NOMO-1 (cell line): Measurements from ENCODE around the gene TREML1.
"Not testable (repeated sequence)": the region's sequence is repeated elsewhere in the genome, so short reads cannot be mapped to it uniquely, and the experiment has no call there.

Source experiments
- DNase-seq, 2 experiments: peaks; one replicate each; lab custom pipeline; 2025; ENCODE audit not compliant: unreplicated experiment in 2 of 2; lab: John Stamatoyannopoulos, UW

TREML1 gene

DNA sequence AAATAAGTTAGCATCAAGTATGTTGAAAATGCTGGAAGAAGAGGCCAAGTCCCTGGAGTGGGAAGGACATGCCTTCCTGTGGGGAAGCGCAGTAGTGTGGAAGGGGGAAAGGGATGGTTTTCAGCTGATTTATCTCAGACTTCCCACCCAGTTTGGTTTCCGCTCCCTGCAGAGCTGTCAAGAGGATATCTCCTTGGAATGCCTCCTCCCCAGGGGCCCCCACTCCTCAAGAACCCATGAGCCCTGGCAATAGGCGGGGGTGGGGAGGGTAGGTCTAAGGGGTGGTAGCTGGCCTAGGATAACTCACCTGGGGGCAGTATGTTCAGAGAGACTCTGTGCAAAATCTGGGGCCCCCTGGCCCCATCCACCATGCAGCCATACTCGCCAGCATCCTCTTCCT is 696 bp downstream of the TREML1 start:
- no peak for DNase-seq

DNA sequence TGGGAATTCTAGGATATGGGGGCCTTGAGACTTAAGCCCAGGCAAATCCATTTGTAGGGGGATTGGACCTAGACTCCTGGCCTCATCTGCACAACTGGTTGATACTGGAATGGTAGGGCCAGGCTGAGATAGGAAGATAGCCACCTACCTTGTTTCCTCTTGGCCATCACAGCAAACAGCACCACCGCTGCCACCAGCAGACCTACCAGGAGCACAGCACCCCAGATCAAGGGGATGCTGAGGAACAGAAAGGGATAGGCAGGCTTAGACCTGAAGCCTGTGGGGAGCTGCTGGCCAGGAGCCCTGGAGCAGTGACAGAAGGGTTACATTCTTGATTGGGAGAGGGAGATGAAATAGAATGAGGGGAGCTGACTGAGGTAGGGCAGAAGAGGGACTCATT is 3.5 kb downstream of the TREML1 start:
- DNase-seq = no peak

DNA sequence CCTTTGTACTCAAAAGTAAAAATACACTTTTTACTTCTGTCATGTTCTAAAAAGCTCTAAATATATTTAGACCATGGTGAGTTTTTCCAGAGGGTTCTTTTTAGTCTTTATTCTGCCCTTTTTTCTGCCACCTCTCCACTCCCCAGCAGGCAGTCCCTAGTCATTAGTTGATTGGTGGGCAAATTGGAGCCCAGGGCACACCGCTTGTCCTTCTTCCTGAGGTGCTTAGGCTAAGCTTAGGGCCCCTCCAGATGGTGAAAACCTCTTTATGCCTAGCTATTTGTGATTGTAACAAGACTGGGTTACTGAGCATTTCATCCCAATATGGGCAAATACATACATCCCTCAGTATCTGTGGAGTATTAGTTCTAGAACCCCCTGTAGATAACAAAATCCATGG is 6.2 kb downstream of the TREML1 start:
- DNase-seq = no peak

DNA sequence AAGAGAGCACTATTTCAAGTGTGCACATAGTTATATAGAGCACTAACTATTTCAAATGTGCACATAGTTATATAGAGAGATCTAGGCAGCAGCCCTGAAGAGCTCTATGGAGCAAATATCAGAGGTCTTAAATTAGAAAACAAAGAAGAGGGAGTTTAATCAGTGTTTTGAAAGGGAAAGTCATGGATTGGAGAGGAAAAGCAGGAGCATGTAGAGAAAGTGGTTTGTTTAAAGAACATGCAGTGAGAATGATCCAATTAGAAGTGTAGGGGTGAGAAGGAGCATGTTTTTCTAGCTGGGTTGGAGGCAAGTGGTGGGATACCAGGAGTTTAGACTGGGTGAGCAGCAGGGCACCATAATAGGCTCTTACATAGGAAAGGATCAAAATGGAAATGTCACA is 17.2 kb downstream of the TREML1 start:
- DNase-seq = no peak

DNA sequence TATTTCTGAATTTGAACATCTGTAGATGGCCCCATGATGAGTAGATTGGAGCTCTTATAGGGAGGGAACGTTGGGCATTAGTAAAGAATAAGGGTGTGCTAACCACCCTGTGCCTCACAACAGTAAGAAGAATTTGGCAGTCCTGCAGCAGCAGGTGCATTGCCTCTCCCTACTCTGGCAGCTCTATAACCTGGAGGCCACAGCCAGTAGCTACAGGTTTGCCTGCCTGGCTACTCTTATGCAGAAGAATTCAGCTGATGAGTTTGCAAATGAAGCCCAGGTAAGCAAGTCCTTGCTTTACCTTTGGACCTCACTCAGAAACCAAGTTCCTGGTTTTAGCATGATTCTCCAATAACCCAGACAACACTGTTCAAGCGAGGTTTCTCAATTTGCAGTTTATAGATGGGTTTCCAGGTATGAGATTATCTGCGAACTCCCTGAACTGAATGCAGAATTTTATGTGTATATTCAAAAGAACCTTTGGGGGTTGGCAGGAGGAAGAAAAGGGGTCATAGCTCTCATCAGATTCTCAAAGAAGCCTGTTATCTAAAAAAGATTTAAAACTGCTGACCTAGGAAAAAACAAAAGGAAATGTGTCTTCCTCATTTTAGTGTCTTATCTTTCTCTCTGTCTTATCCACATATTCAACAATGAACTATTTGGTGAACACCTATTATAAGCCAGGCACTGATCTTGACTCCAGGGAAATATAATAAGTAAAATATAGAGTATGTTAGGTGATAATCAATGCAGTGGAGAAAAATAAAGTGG is 18.9 kb downstream of the TREML1 start:
- DNase-seq = no peak

DNA sequence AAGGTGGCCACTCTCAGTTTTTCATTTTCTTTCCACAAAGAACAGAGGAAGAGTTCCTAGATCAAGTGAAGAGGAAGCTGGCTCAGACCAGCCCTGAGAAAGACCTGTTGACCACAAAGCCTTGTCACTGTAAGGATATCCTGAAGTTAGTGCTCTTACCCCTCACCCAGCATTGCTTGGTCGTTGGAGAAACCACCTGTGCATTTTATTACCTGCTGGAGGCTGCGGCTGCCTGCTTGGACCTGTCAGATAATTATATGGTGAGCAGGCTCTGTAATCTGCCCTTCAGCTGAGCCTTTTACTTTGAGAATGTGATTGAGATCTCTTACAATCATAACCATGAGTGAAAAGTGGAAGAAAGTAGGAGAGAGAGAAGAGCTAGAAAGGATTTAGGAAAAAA is 21.9 kb downstream of the TREML1 start:
- no peak for DNase-seq

DNA sequence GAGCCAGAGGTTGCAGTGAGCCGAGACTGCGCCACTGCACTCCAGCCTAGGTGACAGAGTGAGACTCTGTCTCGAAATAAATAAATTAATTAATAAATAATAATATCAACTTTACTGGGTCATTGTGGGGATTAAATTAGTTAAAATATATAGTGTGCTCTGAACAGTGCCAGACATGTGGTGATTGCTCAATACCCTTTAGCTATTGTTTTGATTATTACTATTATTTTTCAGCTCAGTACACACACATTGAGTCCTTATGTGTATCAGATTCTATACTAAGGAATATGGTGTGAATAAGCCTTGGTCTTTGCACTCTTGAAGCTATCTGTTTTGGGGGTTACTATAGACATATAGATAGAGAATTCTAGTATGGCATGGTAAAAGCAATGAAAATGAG is 28.9 kb downstream of the TREML1 start:
- no peak for DNase-seq

- no peak for DNase-seq
Observed at GRCh38 chr6:41122918-41123317, 31.2 kb downstream of the TREML1 start.

DNA sequence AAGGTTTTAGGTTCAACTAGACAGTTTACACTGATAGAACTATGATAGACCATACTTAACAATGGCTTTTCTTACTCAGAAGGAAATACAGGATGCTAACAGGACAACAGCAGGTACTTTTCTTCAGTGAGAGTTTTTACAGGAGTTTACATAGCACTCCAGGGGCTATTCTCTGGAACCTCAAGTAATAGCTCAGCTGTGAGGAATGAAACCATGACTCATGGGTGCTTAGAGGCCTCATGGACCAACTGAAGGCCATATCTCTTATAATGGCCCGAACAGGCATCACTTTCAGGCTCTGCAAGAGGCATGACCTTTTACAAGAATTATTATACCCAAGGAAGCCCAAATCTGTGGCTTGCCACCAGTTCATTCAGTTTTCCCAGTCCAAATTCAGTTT is 31.8 kb downstream of the TREML1 start:
- DNase-seq = no peak

GRCh38 chr6:41120058-41120457 is 34.1 kb downstream of the TREML1 start:
- no peak for DNase-seq

GRCh38 chr6:41119508-41119907 is 34.6 kb downstream of the TREML1 start:
- no peak for DNase-seq

DNA sequence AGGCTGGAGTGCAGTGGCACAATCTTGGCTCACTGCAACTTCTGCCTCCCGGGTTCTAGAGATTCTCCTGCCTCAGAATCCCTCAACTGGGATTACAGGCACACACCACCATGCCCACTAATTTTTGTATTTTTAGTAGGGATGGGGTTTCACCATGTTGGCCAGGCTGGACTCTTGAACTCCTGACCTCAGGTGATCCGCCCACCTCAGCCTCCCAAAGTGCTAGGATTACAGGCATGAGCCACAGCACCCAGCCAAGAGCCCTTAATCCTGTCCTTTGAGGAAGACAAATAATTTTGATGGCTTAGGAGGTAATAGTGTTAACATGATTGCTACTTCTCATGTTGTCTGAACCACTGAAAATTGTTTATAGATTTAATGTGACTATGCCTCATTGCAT is 39.1 kb downstream of the TREML1 start:
- DNase-seq = not testable (repeated sequence)

DNA sequence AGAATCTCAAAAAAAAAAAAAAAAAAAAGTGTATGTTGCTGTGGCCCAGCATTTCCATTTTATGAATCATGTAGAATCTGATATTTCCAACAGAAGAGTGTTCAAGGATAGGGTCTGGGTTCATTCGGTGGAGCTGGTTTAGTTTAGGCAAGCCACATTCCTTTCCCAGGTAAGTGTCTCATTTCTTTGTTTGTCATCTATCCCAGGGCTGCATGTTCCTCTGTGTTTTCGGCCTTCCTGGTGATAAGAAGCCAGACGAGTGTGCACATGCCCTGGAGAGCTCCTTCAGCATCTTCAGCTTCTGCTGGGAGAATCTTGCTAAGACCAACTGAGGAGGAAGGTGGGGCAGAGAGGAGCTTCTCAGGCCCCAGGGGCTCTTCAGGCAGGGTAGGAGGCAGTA is 43.1 kb downstream of the TREML1 start:
- DNase-seq = no peak

GRCh38 chr6:41103847-41104246 is 50.3 kb downstream of the TREML1 start:
- no peak for DNase-seq

DNA sequence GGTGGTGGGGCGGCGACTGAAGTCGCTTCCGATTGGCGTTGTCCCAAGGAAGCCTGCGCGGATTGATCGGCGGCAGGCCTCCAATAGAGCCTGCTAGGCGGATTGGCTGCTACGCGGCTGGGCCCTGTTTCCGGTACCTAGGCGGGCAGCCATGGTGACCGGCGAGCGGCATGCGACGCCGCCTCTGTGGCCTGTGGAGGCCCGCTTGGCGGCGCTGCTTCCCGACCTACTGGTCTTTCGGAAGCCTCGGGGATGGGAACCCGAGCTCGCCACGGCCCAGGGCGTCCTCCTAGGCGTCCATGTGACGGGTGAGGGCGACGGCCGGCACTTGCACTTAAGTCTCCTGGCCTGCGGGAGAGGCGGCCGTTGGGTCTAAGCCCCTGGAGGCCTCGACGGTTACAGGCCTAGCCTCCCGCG is 53.3 kb downstream of the TREML1 start:
- no peak for DNase-seq
